VCaP (cell line): Measurements from ENCODE around the gene CPNE4.
A peak's percentile ranks its signal among the peaks of the same experiment; 100 is the strongest.

Experiments
- H3K27ac ChIP-seq: fragments of 450-650 bp; 2 replicates; pipeline ENCODE4 v1.5.1; 2017
- TF ChIP-seq, protein P1 (sequence below): fragments of 450-650 bp; conservative IDR thresholded peaks from 2 replicates; pipeline ENCODE4 v1.5.1; 2017; ENCODE audit warnings: mild to moderate bottlenecking, moderate library complexity

Gene CPNE4

DNA sequence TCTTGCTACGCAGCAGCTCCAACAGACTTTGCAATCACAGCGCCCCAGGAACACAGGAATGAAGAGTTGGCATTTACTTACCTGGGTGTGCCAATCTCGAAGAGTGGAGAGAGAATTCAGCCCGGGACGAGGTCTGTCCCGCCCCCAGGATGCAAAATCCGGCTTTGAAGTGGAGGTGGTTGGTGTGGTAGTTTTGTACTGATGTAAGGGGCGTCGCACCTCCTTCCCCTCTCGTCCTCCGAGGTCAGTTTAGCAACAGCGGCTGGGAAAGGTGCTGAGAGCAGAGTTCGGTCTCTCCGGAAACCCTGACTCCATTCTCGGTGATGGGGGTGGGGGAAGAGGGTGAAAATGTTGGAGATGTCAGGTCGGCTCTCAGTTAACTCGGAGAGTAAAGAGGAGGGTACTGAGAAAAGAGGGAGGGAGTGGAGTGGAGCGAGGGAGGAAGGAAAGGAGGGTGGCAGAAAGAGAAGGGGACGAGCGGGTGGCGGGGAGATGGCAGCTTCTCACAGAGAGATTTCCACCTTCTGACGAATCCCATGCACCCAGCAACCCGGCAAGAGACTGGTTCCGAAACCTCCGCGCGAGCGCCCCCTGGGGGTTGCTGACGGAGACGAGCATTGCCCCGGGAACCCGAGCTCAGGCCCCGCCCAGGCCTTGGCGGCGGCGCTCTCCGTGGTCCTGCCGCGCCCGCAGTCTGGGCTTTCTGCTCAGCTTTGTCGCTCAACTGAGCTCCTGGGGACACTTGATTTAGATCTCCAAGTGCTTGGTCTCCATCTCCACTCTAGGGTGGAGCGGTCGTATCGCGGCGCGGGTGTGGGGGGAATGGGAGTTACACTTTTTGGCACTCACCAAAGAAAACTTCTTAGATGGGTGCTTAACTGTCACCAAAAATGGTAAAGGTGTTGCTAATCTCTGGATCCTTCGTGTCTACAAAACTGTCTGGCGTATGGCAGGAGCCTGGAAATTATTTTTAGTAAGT lies at the start of gene CPNE4:
TSS of gene CPNE4 (minus strand) at position 529 of the 979 bp plus-strand sequence.
- TF ChIP-seq, protein P1, sequence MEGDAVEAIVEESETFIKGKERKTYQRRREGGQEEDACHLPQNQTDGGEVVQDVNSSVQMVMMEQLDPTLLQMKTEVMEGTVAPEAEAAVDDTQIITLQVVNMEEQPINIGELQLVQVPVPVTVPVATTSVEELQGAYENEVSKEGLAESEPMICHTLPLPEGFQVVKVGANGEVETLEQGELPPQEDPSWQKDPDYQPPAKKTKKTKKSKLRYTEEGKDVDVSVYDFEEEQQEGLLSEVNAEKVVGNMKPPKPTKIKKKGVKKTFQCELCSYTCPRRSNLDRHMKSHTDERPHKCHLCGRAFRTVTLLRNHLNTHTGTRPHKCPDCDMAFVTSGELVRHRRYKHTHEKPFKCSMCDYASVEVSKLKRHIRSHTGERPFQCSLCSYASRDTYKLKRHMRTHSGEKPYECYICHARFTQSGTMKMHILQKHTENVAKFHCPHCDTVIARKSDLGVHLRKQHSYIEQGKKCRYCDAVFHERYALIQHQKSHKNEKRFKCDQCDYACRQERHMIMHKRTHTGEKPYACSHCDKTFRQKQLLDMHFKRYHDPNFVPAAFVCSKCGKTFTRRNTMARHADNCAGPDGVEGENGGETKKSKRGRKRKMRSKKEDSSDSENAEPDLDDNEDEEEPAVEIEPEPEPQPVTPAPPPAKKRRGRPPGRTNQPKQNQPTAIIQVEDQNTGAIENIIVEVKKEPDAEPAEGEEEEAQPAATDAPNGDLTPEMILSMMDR = peak; percentile 14
- H3K27ac ChIP-seq = no peak within 1 kb of the TSS

DNA sequence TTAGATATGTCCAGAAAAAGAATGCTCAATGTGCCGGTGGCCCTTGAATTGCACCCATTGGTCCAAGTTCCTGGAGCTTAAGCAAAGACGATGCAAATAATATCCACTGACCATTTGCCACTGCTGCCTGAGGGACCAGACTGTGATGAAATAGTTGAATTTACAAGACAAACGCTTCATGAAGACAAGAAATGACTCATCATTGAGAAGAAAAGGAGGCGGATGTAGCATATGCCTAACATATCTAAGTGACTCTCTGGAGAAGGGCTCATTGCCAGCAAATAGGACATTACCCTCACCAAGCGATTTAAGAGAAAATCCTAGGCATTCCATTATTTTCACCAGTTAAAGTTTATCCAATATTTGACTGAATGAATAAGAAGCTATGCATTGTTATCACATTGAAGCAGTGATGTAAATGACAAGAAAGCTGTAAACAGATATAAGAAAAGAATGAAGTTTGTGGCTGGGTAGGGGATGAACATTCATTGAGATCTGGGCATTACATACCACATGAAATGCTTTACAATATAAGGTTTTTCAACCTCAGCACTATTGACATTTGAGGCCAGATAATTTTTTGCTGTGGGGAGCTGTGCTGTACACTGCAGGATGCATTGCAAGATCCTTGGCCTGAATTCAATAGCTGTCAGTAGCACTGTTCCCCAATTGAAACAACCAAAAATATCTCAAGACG lies 48.9 kb upstream of the CPNE4 start:
- no peak overlapping the region for H3K27ac ChIP-seq
- TF ChIP-seq, protein P1 = no peak

DNA sequence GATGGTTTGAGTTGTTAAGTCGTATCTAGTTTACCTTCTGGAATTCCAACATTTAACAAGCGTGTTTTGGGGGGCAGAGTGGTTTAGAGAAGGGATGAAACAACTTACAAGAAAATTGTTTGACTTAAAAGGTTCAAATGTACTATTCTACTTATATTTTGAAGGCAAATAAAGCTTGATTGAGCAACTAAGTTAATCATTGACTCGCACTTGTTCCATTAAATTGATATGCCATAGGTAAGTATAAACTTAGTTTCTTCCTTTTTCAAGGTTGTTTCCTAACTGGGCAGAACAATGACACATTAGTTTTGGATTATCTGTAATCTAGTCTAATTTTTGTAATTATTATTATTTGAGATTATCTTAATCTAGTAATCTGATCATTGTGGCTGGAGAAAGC lies 48.3 kb upstream of the CPNE4 start:
- H3K27ac ChIP-seq = no peak overlapping the region
- TF ChIP-seq, protein P1 = no peak

DNA sequence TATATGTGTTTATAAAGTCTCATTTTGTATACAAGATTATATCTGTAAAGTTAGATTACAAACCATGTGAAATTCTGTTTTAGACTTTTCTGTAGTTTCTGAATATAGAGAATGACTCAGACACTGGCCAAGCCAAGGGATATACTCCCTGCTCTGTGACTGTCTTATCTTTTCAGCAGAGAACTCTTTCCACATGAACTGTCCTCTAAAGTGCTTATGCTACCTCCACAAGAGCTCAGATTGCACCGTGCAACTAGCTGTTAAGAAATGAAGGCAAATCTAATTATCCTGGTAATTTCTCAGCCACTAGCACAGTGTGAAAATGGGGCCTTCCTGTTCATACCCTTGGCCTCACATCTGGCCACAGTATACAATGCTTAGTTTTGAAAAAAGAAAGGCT lies 44.3 kb upstream of the CPNE4 start:
- TF ChIP-seq, protein P1 = no peak
- no peak overlapping the region for H3K27ac ChIP-seq

DNA sequence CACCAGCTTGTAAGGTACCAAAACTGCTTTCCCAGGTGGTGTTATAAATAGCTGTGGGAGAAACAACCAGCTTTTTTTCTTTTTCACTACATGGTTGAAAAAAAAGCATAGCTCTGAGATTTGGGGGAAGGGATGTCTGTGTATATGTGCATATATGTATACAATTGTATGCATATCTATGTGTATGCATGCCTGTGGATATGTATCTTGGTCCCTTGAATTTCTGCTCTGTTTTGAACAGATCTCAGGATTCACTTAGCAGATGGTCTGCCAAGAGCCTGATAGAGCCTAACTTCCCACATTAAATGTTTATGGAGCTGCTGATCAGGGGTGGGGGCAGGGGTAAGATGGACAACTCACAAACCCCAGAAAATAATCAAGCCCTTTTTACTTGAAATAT lies 39.0 kb upstream of the CPNE4 start:
- no peak overlapping the region for H3K27ac ChIP-seq
- TF ChIP-seq, protein P1 = no peak

DNA sequence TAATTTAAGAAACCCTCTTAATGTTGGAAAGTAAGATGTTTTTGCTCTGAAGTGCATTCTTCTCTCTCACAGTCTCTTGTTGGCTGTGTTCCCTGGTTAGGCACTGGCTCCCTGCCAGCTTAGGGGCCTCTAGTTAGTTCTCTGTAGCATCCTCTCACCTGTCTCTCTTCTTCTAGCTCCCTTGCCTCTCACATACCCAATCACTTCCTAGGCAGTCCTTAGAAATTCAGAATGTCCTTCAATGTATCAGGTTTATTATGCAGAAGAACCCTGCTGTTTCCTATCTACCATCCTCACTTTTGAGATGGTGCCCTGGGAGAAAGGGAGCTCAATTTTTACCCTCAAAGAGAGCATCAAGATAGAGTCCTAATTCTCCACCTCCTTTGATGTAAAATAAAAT lies 36.2 kb upstream of the CPNE4 start:
- no peak overlapping the region for H3K27ac ChIP-seq
- TF ChIP-seq, protein P1 = no peak

DNA sequence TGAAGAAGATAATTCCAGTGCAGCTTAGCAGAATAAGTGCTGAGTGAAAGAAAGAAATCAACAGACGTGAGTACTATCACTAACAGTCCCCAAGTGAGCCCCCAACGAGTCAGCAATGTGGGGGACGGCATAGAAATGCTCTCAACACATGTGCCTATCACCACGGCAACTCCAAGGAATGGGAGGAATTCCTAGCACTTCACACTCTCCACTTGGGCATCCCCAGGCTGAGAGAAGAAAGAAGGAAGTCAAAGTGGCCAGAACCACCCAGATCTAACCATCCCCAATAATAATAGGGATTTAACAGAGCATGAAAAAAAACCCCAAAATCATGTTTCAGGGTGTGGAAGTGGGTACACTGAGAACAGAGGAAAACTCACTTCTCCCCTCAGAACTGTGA lies 29.3 kb upstream of the CPNE4 start:
- TF ChIP-seq, protein P1 = no peak
- no peak overlapping the region for H3K27ac ChIP-seq
